SJSA1 (cell line): ENCODE data around the gene NPAS1. TPM values are rescaled to one million over a fixed set of nuclear protein-coding genes. Genes with fewer than 3 reads are reported as not detected.
"Not testable (repeated sequence)": the region's sequence is repeated elsewhere in the genome, so short reads cannot be mapped to it uniquely, and the experiment has no call there.

Experiments
- DNase-seq, 2 experiments: peaks; one replicate each; pipeline ENCODE4 v3.0.0-alpha.2; 2015 to 2020; ENCODE audit warnings: low spot score in 2 of 2, low read depth in 1 of 2
- H3K27ac ChIP-seq: fragments of 250-450 bp; sonication (Bioruptor Pico); 2 replicates; pipeline ENCODE4 v1.5.1; 2020; ENCODE audit warnings: mild to moderate bottlenecking, moderate library complexity
- H3K27me3 ChIP-seq: fragments of 250-450 bp; sonication (Bioruptor Pico); replicated peaks from 2 replicates; pipeline ENCODE4 v1.5.1; 2020; ENCODE audit warnings: mild to moderate bottlenecking, moderate library complexity
- H3K36me3 ChIP-seq: fragments of 250-450 bp; sonication (Bioruptor Pico); 2 replicates; pipeline ENCODE4 v1.5.1; 2020; ENCODE audit warnings: mild to moderate bottlenecking
- H3K4me1 ChIP-seq: fragments of 250-450 bp; sonication (Bioruptor Pico); replicated peaks from 2 replicates; pipeline ENCODE4 v1.6.1; 2021; ENCODE audit warnings: mild to moderate bottlenecking
- H3K4me3 ChIP-seq: fragments of 250-450 bp; sonication (Bioruptor Pico); 2 replicates; pipeline ENCODE4 v1.5.1; 2020; ENCODE audit warnings: mild to moderate bottlenecking
- H3K9me3 ChIP-seq: fragments of 250-450 bp; sonication (Bioruptor Pico); replicated peaks from 2 replicates; pipeline ENCODE4 v1.5.1; 2020; ENCODE audit warnings: mild to moderate bottlenecking
- total RNA-seq: library from RNA; depleted of rRNA; stranded (reverse); fragments of >200 nt; shearing (Covaris generic); gene quantifications from 2 replicates; pipeline ENCODE4 v1.2.3, GENCODE V29; 2014

NPAS1 gene
- total RNA-seq, 1 experiment from 2014 or later, result not detected

DNA sequence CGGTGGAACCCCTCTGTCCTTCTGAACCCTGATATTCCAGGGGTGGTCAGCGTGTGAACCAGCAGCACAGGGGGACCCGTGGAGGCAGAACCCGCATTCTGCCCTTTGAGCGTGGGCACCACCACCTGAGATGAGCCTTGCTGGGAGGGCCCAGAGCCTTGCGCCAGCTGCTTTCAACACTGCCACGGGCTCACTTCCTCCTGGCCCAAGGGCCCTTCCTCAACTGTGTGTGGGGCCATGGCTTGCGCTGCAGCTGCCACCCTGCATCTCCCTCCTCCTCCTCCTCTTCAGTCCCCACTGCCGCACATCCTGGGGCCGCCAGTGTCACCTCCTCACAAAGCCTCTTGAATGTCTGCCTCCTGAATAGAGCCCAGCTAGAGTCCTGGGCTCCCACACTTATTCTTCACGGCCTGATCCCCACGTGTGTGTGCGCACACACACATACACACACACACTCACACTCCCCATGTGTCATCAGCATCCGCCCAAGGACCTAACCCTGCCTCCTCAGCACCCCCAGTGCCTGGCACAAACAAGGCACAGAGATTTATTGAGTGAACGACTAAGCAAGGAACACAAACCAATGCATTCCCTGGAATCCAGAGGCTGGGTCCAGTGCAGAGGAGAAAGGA, 55.7 kb downstream of the NPAS1 start:
- Histone ChIP-seq H3K36me3 (peaks cover 89% of the 10 kb centered on the region), H3K4me3 (no peak overlapping the region), H3K9me3 (no peaks in the 10 kb centered on the region), H3K27me3 (no peaks in the 10 kb centered on the region), H3K4me1 (peaks cover 6% of the 10 kb centered on the region), H3K27ac (no peak overlapping the region)
- DNase-seq, result no peak

- no peak for DNase-seq
- Histone ChIP-seq H3K36me3 (peaks cover 89% of the 10 kb centered on the region), H3K27ac (no peak overlapping the region)
Observed at GRCh38 chr19:47075941-47076340, 56.3 kb downstream of the NPAS1 start.

DNA sequence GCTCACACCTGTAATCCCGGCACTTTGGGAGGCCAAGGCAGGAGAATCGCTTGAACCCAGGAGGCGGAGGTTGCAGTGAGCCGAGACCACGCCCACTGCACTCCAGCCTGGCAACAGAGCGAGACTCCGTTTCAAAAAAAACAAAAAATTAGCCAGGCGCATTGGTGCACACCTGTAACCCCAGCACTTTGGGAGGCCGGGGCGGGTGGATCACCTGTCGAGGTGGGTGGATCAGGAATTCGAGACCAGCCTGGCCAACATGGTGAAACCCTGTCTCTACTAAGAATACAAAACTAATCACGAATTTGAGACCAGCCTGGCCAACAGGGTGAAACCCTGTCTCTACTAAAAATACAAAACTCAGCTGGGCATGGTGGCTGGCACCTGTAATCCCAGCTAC, 58.7 kb downstream of the NPAS1 start:
- not testable (repeated sequence) for H3K27ac ChIP-seq, H3K27me3 ChIP-seq, H3K9me3 ChIP-seq, DNase-seq, H3K4me1 ChIP-seq, H3K4me3 ChIP-seq
- H3K36me3 ChIP-seq, result peaks cover 89% of the 10 kb centered on the region

More at GRCh38 chr19:47075941-47076340, 56.3 kb downstream of the NPAS1 start:
- Histone ChIP-seq H3K9me3 (no peaks in the 10 kb centered on the region), H3K4me1 (peaks cover 6% of the 10 kb centered on the region), H3K4me3 (no peak overlapping the region), H3K27me3 (no peaks in the 10 kb centered on the region)

- no peaks in the 10 kb centered on the region for H3K27me3 ChIP-seq
- no peak overlapping the region for H3K4me3 ChIP-seq
Observed at GRCh38 chr19:47081095-47081494, 61.5 kb downstream of the NPAS1 start.

DNA sequence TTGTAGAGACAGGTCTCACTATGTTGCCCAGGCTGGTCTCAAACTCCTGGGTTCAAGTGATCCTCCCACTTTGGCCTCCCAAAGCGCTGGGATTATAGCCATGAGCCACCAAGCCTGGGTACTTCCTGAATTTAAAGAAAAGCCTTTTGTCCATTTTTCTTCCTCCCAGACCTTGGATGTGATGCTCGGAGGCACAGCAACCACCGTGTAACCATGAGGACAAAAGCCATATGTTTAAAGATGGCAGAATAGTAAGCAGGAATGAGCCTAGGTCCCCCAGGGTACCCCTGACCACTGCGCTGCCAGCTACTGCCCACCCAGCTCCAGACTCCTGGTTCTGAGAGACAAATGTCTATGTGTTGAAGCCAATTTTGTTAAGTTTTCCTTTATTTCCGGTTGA, 62.9 kb downstream of the NPAS1 start:
- Histone ChIP-seq H3K4me3 (no peak overlapping the region), H3K27ac (no peak overlapping the region), H3K4me1 (peaks cover 6% of the 10 kb centered on the region), H3K9me3 (no peaks in the 10 kb centered on the region), H3K36me3 (peaks cover 87% of the 10 kb centered on the region), H3K27me3 (no peaks in the 10 kb centered on the region)
- DNase-seq, result no peak

More at GRCh38 chr19:47081095-47081494, 61.5 kb downstream of the NPAS1 start:
- H3K4me1 ChIP-seq, result peaks cover 6% of the 10 kb centered on the region
- no peak for DNase-seq
- H3K36me3 ChIP-seq, result peaks cover 88% of the 10 kb centered on the region
- no peaks in the 10 kb centered on the region for H3K9me3 ChIP-seq
- no peak overlapping the region for H3K27ac ChIP-seq

DNA sequence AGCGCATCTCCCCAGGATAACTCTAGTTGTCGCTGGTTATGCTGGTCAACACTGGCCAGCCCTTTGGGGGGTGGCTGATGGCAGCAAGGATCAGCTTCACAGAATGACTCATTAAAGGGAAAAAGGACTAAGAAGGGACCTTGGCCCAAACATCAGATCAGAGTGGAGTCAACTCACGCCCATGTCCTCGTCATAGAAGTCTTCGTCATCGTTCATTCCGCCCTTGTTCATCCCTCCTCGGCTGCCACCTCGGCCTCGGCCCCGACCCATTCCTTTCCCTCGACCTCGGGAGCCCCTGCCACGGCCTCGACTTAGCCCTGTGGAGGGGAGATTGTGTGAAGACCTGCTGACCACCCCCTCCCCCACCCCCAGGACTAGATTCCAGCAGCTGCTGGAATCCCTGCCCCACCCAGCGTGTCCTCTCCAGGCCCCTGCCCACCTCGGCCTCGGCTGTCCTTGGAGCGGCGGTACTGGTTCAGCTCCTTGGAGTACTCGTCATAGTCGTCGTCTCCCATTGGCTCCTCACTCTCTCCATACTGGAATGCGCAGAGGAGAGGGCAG, 65.3 kb downstream of the NPAS1 start:
- Histone ChIP-seq H3K36me3 (peaks cover 88% of the 10 kb centered on the region), H3K4me1 (peaks cover under 1% of the 10 kb centered on the region), H3K4me3 (no peak overlapping the region)

GRCh38 chr19:47086280-47086679, 66.6 kb downstream of the NPAS1 start:
- Histone ChIP-seq H3K36me3 (peaks cover 90% of the 10 kb centered on the region), H3K4me3 (no peak overlapping the region), H3K9me3 (no peaks in the 10 kb centered on the region), H3K27me3 (no peaks in the 10 kb centered on the region), H3K27ac (no peak overlapping the region), H3K4me1 (no peaks in the 10 kb centered on the region)
- no peak for DNase-seq

More for the DNA sequence above, 65.3 kb downstream of the NPAS1 start:
- H3K27me3 ChIP-seq, result no peaks in the 10 kb centered on the region
- no peaks in the 10 kb centered on the region for H3K9me3 ChIP-seq
- no peak for DNase-seq
- H3K27ac ChIP-seq, result no peak overlapping the region

DNA sequence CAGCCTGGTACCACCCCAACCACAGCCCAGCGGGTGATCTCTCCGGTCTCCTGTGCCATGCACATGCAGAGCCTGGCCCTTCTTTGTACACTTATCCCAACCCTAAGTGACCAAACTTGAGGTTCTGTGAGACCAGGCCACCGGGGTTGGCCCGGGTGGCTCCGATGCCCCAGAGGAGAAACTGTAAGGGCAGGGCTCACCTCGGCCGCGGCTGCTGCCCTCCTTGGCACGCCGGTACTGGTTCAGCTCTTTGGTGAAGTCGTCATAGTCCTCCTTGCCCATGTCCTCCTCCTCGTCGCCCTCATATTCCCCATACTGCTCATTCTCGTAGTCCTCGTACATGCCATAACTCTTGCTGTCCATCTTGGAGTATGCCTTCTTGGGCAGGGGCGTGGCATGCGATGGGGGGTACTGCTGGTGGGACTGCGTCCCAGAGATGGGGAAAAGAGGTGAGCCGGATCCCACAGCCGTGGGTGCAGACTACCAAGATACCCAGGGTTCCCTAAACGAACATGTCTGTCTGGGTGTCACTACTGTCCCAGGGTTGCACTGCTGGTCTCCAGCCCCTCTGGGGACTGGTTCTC, 70.2 kb downstream of the NPAS1 start:
- Histone ChIP-seq H3K9me3 (no peaks in the 10 kb centered on the region), H3K27ac (no peak overlapping the region)
- no peak for DNase-seq

GRCh38 chr19:47093254-47093653, 73.6 kb downstream of the NPAS1 start:
- Histone ChIP-seq H3K4me1 (no peaks in the 10 kb centered on the region), H3K27me3 (no peaks in the 10 kb centered on the region), H3K9me3 (no peaks in the 10 kb centered on the region), H3K4me3 (no peak overlapping the region), H3K27ac (no peak overlapping the region), H3K36me3 (peaks cover 87% of the 10 kb centered on the region)
- DNase-seq, result no peak

More for the DNA sequence above, 70.2 kb downstream of the NPAS1 start:
- no peaks in the 10 kb centered on the region for H3K4me1 ChIP-seq
- H3K27me3 ChIP-seq, result no peaks in the 10 kb centered on the region
- H3K36me3 ChIP-seq, result peaks cover 88% of the 10 kb centered on the region
- no peak overlapping the region for H3K4me3 ChIP-seq

GRCh38 chr19:47093841-47094240, 74.2 kb downstream of the NPAS1 start:
- Histone ChIP-seq H3K36me3 (peaks cover 84% of the 10 kb centered on the region), H3K27me3 (no peaks in the 10 kb centered on the region), H3K4me3 (no peak overlapping the region), H3K27ac (no peak overlapping the region), H3K4me1 (no peaks in the 10 kb centered on the region), H3K9me3 (no peaks in the 10 kb centered on the region)
- DNase-seq, result no peak

GRCh38 chr19:47094557-47095475, 75.2 kb downstream of the NPAS1 start:
- H3K4me3 ChIP-seq, result no peak overlapping the region
- H3K9me3 ChIP-seq, result no peaks in the 10 kb centered on the region
- no peaks in the 10 kb centered on the region for H3K27me3 ChIP-seq
- no peak overlapping the region for H3K27ac ChIP-seq
- no peak for DNase-seq
- H3K4me1 ChIP-seq, result no peaks in the 10 kb centered on the region
- H3K36me3 ChIP-seq, result peaks cover 77% of the 10 kb centered on the region
